Right cardiac atrium (tissue), 5 donors: ENCODE measurements around the gene HS2ST1. TPM values are rescaled to one million over a fixed set of nuclear protein-coding genes. Genes with fewer than 3 reads are reported as not detected.
A peak's percentile ranks its signal among the peaks of the same experiment; 100 is the strongest.
"Not testable (repeated sequence)": the region's sequence is repeated elsewhere in the genome, so short reads cannot be mapped to it uniquely, and the experiment has no call there.

Experiments
- ATAC-seq, 2 donors: fragments of 200-7000 bp; cut with Tn5 transposase; one replicate each; pipeline versions ENCODE4 v1.8.0 to v1.9.1; 2020; ENCODE audit warnings: moderate library complexity in 2 of 2, mild to moderate bottlenecking in 1 of 2
- DNase-seq, 3 donors: peaks; one replicate each; pipeline ENCODE4 v3.0.0-alpha.2; 2020
- H3K27ac ChIP-seq: one replicate; pipeline ENCODE4 v1.5.1; 2013; ENCODE audit warnings: mild to moderate bottlenecking, low read length, control low read depth, moderate library complexity
- H3K27me3 ChIP-seq: one replicate; pipeline ENCODE4 v1.6.1; 2013; ENCODE audit not compliant: control insufficient read depth, insufficient read depth
- H3K4me1 ChIP-seq: one replicate; pipeline ENCODE4 v1.6.1; 2013; ENCODE audit warnings: low read length; ENCODE audit not compliant: control insufficient read depth, insufficient read depth
- H3K4me3 ChIP-seq: one replicate; pipeline ENCODE4 v1.5.1; 2013; ENCODE audit warnings: low read length, control low read depth
- H3K9me3 ChIP-seq: one replicate; pipeline ENCODE4 v1.6.1; 2013; ENCODE audit warnings: low read length; ENCODE audit not compliant: control insufficient read depth
- WGBS: extraction: QIAGEN DNeasy Blood & Tissue Kit; methylation state at CpG from one replicate; pipeline ENCODE4 v1.1.7; 2013; 5-methylcytosine and 5-hydroxymethylcytosine counted together
- intact Hi-C, 4 donors: fragments of 100-400 bp; cut with DNase I; formaldehyde crosslinking; loops; one replicate each; pipeline versions ENCODE4 v1.11.0 to v1.14.0; 2022 to 2023
- long read RNA-seq, 4 donors: library from polyadenylated mRNA; unstranded; transcript quantifications; one replicate each; pipeline ENCODE4 v2.0.0, GENCODE V29; 2020 to 2021
- polyA plus RNA-seq: library from polyadenylated mRNA; stranded (reverse); fragments of 200-250 nt; gene quantifications from one replicate; pipeline ENCODE4 v1.2.3, GENCODE V29; 2013
- total RNA-seq, 4 donors: library from RNA; stranded (reverse); fragmentation: NEBNext Ultra II Directional; extraction: Animal tissue kit (Norgen Biotek cat#: 25700); gene quantifications; one replicate each; pipeline ENCODE4 v1.2.1, GENCODE V29; 2021
- donor health status: healthy with polysubstance abuse.
- donor health status: DM: no; HTN: yes; CAD: no.
- donor health status: DM: no; HTN: no; CAD: no.
- donor health status: DM: no; HTN: yes; CAD: no; lungs with severe emphysema.
- donor health status: DM: yes; HTN: yes; CAD: no.

HS2ST1 gene
- total RNA-seq (10 to 100 TPM; 10.9 to 15.7 (median 13.2) TPM), polyA plus RNA-seq (6.0 TPM)
- long read RNA-seq, donor 1, full-length matches to known transcripts = 12 of 12 reads
- long read RNA-seq, donor 1, partial matches to known transcripts = 0 of 12 reads
- long read RNA-seq, donor 1, other reads (novel, unspliced or antisense) = 0 of 12 reads
- long read RNA-seq, donor 2, full-length matches to known transcripts = 4 of 4 reads
- long read RNA-seq, donor 2, partial matches to known transcripts = 0 of 4 reads
- long read RNA-seq, donor 2, other reads (novel, unspliced or antisense) = 0 of 4 reads
- long read RNA-seq, donor 3, full-length matches to known transcripts = 8 of 13 reads
- long read RNA-seq, donor 3, partial matches to known transcripts = 2 of 13 reads
- long read RNA-seq, donor 3, other reads (novel, unspliced or antisense) = 3 of 13 reads
- long read RNA-seq, donor 4, full-length matches to known transcripts = 5 of 7 reads
- long read RNA-seq, donor 4, partial matches to known transcripts = 0 of 7 reads
- long read RNA-seq, donor 4, other reads (novel, unspliced or antisense) = 2 of 7 reads

- H3K4me3 ChIP-seq = peak within 1 kb of the TSS; percentile 93
- H3K4me1 ChIP-seq = peaks cover 3% of the 10 kb centered on the region
- ATAC-seq (no peak), DNase-seq (no peak)
- intact Hi-C loops = no loop called here
- under 1% methylated on average over 44 of the region's 45 CpGs for WGBS
- H3K27ac ChIP-seq = peak within 1 kb of the TSS; percentile 98
- no peaks in the 10 kb centered on the region for H3K9me3 ChIP-seq
- H3K27me3 ChIP-seq = no peaks in the 10 kb centered on the region
These were observed at the start of gene HS2ST1 for GRCh38 chr1:86914601-86914997. HS2ST1 (plus strand) TSS chr1:86914635.

GRCh38 chr1:86865973-86866637 lies 48.3 kb upstream of the HS2ST1 start:
- DNase-seq (no peak), ATAC-seq (no peak)
- 96% methylated on average over 6 of the region's 6 CpGs for WGBS
- H3K9me3 ChIP-seq = no peaks in the 10 kb centered on the region
- H3K4me3 ChIP-seq = no peak overlapping the region
- H3K4me1 ChIP-seq = no peaks in the 10 kb centered on the region
- H3K27ac ChIP-seq = no peak overlapping the region
- no peaks in the 10 kb centered on the region for H3K27me3 ChIP-seq
- intact Hi-C loops = no loop called here

- Histone ChIP-seq H3K4me1 (no peaks in the 10 kb centered on the region), H3K9me3 (no peaks in the 10 kb centered on the region), H3K4me3 (no peak overlapping the region), H3K27me3 (no peaks in the 10 kb centered on the region), H3K27ac (no peak overlapping the region)
- intact Hi-C loops = no loop called here
- ATAC-seq (no peak), DNase-seq (no peak)
These were observed 47.8 kb upstream of the HS2ST1 start for GRCh38 chr1:86866665-86867064.

GRCh38 chr1:86867278-86867677 lies 47.2 kb upstream of the HS2ST1 start:
- H3K9me3 ChIP-seq, ATAC-seq, intact Hi-C loops, H3K4me3 ChIP-seq, H3K27me3 ChIP-seq, H3K27ac ChIP-seq, H3K4me1 ChIP-seq, DNase-seq: not testable (repeated sequence)
- 94% methylated on average over 4 of the region's 4 CpGs for WGBS

GRCh38 chr1:86868477-86868876 lies 46.0 kb upstream of the HS2ST1 start:
- DNase-seq (no peak), ATAC-seq (no peak)
- H3K4me1 ChIP-seq = no peaks in the 10 kb centered on the region
- H3K27ac ChIP-seq = no peak overlapping the region
- no peaks in the 10 kb centered on the region for H3K9me3 ChIP-seq
- intact Hi-C loops = no loop called here
- WGBS = 97% methylated on average over 1 of the region's 1 CpG
- no peak overlapping the region for H3K4me3 ChIP-seq
- H3K27me3 ChIP-seq = no peaks in the 10 kb centered on the region

GRCh38 chr1:86871001-86871400 lies 43.4 kb upstream of the HS2ST1 start:
- no peak overlapping the region for H3K4me3 ChIP-seq

GRCh38 chr1:86872086-86872485 lies 42.3 kb upstream of the HS2ST1 start:
- intact Hi-C loops = no loop called here
- no peaks in the 10 kb centered on the region for H3K27me3 ChIP-seq
- H3K9me3 ChIP-seq = no peaks in the 10 kb centered on the region
- DNase-seq (no peak), ATAC-seq (no peak)
- no peaks in the 10 kb centered on the region for H3K4me1 ChIP-seq
- WGBS = 93% methylated on average over 8 of the region's 8 CpGs
- no peak overlapping the region for H3K27ac ChIP-seq
- no peak overlapping the region for H3K4me3 ChIP-seq

More at GRCh38 chr1:86871001-86871400, 43.4 kb upstream of the HS2ST1 start:
- Histone ChIP-seq H3K4me1 (no peaks in the 10 kb centered on the region), H3K9me3 (no peaks in the 10 kb centered on the region), H3K27me3 (no peaks in the 10 kb centered on the region), H3K27ac (no peak overlapping the region)
- WGBS = 92% methylated on average over 3 of the region's 3 CpGs
- DNase-seq (no peak), ATAC-seq (no peak)
- intact Hi-C loops = no loop called here

- DNase-seq (no peak), ATAC-seq (no peak)
- Histone ChIP-seq H3K4me1 (no peaks in the 10 kb centered on the region), H3K27ac (no peak overlapping the region), H3K27me3 (no peaks in the 10 kb centered on the region), H3K4me3 (no peak overlapping the region), H3K9me3 (no peaks in the 10 kb centered on the region)
- intact Hi-C loops = no loop called here
- WGBS = 98% methylated on average over 1 of the region's 1 CpG
These were observed 38.7 kb upstream of the HS2ST1 start for GRCh38 chr1:86875722-86876121.

- no peak for ATAC-seq
- intact Hi-C loops = no loop called here
- H3K27me3 ChIP-seq = no peaks in the 10 kb centered on the region
- WGBS = 98% methylated on average over 5 of the region's 5 CpGs
- H3K27ac ChIP-seq = no peak overlapping the region
- DNase-seq = no peak
- H3K4me3 ChIP-seq = no peak overlapping the region
- no peaks in the 10 kb centered on the region for H3K4me1 ChIP-seq
- no peaks in the 10 kb centered on the region for H3K9me3 ChIP-seq
These were observed 26.8 kb upstream of the HS2ST1 start for GRCh38 chr1:86887479-86888162.

GRCh38 chr1:86888327-86888726 lies 26.1 kb upstream of the HS2ST1 start:
- Histone ChIP-seq H3K27me3 (no peaks in the 10 kb centered on the region), H3K27ac (no peak overlapping the region), H3K4me1 (no peaks in the 10 kb centered on the region), H3K9me3 (no peaks in the 10 kb centered on the region), H3K4me3 (no peak overlapping the region)
- 99% methylated on average over 5 of the region's 5 CpGs for WGBS
- intact Hi-C loops = no loop called here
- ATAC-seq (no peak), DNase-seq (no peak)

GRCh38 chr1:86899401-86899800 lies 15.0 kb upstream of the HS2ST1 start:
- H3K4me3 ChIP-seq, ATAC-seq, H3K4me1 ChIP-seq, H3K27me3 ChIP-seq, H3K27ac ChIP-seq, H3K9me3 ChIP-seq, intact Hi-C loops: not testable (repeated sequence)
- 97% methylated on average over 28 of the region's 33 CpGs for WGBS
- peak in 1 of 3 donors; percentile 73 for DNase-seq
